ENCODE results near the gene NACC1. TPM values are rescaled to one million over a fixed set of nuclear protein-coding genes. Genes with fewer than 3 reads are reported as not detected.

NACC1 gene
- total and polyA plus RNA-seq, 2 of the 8 experiments (the other 6 are each of a cell fraction or from before 2014, with no cell fraction given), result 234 to 301 TPM

GRCh38 chr19:13100031-13100588 lies 18.0 kb upstream of the NACC1 start (continued):
- no peak for TF ChIP-seq CBX5 (IDR thresholded peaks at IDR 0.05; ENCODE audit: low read depth, low read length)

All from H1 (cell line).